ENCODE measurements around the gene GTF3C2. TPM values are rescaled to one million over a fixed set of nuclear protein-coding genes. Genes with fewer than 3 reads are reported as not detected.

GTF3C2 gene
- polyA plus RNA-seq, 1 experiment: 39.0 TPM

DNA sequence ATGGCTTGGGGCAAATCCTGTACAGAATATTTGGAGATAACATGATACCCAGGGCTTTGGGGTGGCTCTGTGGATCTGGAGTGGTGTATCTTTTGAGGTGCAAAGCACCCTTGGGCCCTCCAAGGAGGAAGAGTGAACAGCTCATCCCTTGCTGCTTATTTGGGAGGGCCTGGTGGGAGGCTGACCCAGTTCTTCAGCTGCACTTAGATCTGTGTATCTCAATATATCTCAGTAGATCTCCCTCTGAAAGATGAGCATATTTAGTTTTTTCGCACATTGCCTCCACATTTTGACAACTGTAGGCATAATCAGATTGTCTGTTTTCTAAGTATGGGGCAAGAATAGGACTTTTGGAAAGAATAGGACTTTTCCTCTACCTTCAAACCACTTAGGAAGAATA, 71.6 kb downstream of the GTF3C2 start:
- no peak for TF ChIP-seq CTCF (IDR thresholded peaks at IDR 0.05; ENCODE audit: insufficient read depth, low read depth, low read length)
- H3K4me3 ChIP-seq (ENCODE audit: low read depth, low read length): no peak overlapping the region
- CTCF ChIA-PET: interaction anchor here (0.7 to 6.4 kb wide), 3 partner anchors 12 to 185 kb away, joined by 3 to 94 read pairs (median 64); partner anchors contain the start of gene SLC30A3

GRCh38 chr2:27282892-27283291, 73.7 kb downstream of the GTF3C2 start:
- H3K4me3 ChIP-seq (ENCODE audit: low read depth, low read length): no peak overlapping the region
- CTCF ChIA-PET: interaction anchor here (0.6 to 6.4 kb wide), 9 partner anchors 8 to 1563 kb away, joined by 3 to 94 read pairs (median 48); partner anchors contain the start of gene SLC30A3

More for the DNA sequence above, 71.6 kb downstream of the GTF3C2 start:
- no peak for DNase-seq (ENCODE audit: low read depth)
- Histone ChIP-seq H3K27me3 (ENCODE audit: control insufficient read depth, insufficient read depth, low read length) (peaks cover 7% of the 10 kb centered on the region; the same call in 1 of the 2 replicates), H3K36me3 (ENCODE audit: control insufficient read depth, insufficient read depth, low read length) (no peaks in the 10 kb centered on the region)
- POLR2A ChIA-PET: no interaction called here

DNA sequence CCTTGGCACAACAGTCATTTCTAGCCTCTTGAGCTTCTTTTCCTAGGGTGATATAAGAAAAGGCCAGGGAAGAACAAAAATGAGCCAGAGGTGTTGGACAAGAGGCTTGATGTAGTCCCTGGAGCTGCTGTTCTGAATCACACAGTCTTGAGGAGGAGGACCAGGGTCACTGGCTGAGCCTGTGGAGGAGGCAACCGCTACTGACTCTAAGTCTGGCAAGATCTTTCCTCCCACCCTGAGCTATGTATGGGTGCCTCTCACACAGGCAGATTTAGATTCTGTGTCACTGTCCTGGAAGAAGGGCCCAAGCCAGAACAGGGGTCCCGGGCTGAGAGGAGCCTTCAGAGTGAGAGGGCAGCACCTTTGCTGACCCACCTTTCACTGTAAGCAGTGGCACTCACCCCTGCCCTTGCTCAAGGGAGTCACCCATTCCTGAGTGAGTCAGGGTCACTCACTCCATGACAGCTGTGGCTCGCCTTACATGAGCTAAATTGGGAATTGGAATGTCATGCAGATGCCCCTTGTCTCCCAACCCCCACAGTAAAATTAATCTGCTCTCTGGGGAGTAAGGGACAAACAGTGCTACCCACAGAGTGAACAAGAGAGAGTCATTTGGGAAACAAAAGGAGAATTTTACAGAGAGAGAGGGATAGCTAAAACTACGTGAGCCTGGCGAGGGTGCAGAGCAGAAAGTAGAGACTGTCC, 74.6 kb downstream of the GTF3C2 start, which contains the start of gene TRIM54:
Gene TRIM54 (plus strand): TSS at position 575 of the 705 bp plus-strand sequence. CDS start 303 bp downstream, outside the sequence.
- TF ChIP-seq CTCF (IDR thresholded peaks at IDR 0.05; ENCODE audit: insufficient read depth, low read depth, low read length): no peak
- H3K4me3 ChIP-seq (ENCODE audit: low read depth, low read length): no peak within 1 kb of the TSS
- peaks cover 10% of the 10 kb centered on the region for H3K27me3 ChIP-seq (ENCODE audit: control insufficient read depth, insufficient read depth, low read length)
- ChIA-PET CTCF (interaction anchor here (0.8 to 6.4 kb wide), 12 partner anchors 9 to 327 kb away, joined by 3 to 94 read pairs (median 21); partner anchors contain the start of gene SLC30A3), POLR2A (no interaction called here)
- no peaks in the 10 kb centered on the region for H3K36me3 ChIP-seq (ENCODE audit: control insufficient read depth, insufficient read depth, low read length)
- DNase-seq (ENCODE audit: low read depth): no peak

More at GRCh38 chr2:27282892-27283291, 73.7 kb downstream of the GTF3C2 start:
- TF ChIP-seq CTCF (IDR thresholded peaks at IDR 0.05; ENCODE audit: insufficient read depth, low read depth, low read length): no peak
- H3K36me3 ChIP-seq (ENCODE audit: control insufficient read depth, insufficient read depth, low read length): no peaks in the 10 kb centered on the region
- peaks cover 10% of the 10 kb centered on the region for H3K27me3 ChIP-seq (ENCODE audit: control insufficient read depth, insufficient read depth, low read length)
- POLR2A ChIA-PET: interaction anchor here (0.6 kb wide), 2 partner anchors 23 to 101 kb away, joined by 3 to 6 read pairs; no protein-coding TSS in a partner anchor
- DNase-seq (ENCODE audit: low read depth): no peak

DNA sequence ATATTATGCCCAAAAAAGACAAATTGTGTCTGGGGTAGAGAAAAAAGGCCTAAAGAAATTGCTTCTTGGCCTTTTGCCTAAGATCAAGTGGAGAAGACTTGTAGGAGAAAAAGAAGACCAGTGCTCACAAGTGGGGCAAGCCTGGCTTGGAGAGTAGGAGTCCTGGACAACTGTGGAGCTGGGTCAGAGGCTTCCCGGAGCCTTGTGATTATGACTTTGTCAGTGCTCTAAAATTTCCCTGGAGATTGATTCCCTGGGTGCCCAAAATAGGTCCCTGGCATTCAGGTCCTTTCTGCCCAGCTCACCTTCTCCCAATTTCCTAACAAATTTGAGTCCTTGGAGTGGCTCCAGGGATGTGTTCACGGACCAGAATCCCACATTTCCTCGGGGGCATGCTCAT, 75.1 kb downstream of the GTF3C2 start:
- no peak for TF ChIP-seq CTCF (IDR thresholded peaks at IDR 0.05; ENCODE audit: insufficient read depth, low read depth, low read length)
- ChIA-PET CTCF (interaction anchor here (0.8 to 6.4 kb wide), 13 partner anchors 10 to 326 kb away, joined by 3 to 94 read pairs (median 18); partner anchors contain the start of gene SLC30A3), POLR2A (no interaction called here)
- Histone ChIP-seq H3K27me3 (ENCODE audit: control insufficient read depth, insufficient read depth, low read length) (peaks cover 10% of the 10 kb centered on the region), H3K36me3 (ENCODE audit: control insufficient read depth, insufficient read depth, low read length) (no peaks in the 10 kb centered on the region), H3K4me3 (ENCODE audit: low read depth, low read length) (no peak overlapping the region)
- DNase-seq (ENCODE audit: low read depth): no peak

- no peak for TF ChIP-seq CTCF (IDR thresholded peaks at IDR 0.05; ENCODE audit: insufficient read depth, low read depth, low read length)
- ChIA-PET CTCF (interaction anchor here (0.9 to 6.4 kb wide), 17 partner anchors 10 to 435 kb away, joined by 3 to 94 read pairs (median 7); partner anchors contain the start of genes KHK, PREB and SLC30A3), POLR2A (no interaction called here)
- no peak for DNase-seq (ENCODE audit: low read depth)
- no peaks in the 10 kb centered on the region for H3K36me3 ChIP-seq (ENCODE audit: control insufficient read depth, insufficient read depth, low read length)
- peaks cover 10% of the 10 kb centered on the region for H3K27me3 ChIP-seq (ENCODE audit: control insufficient read depth, insufficient read depth, low read length)
- H3K4me3 ChIP-seq (ENCODE audit: low read depth, low read length): no peak overlapping the region
These were observed 75.7 kb downstream of the GTF3C2 start for GRCh38 chr2:27280826-27281225.
